Natural killer cell (primary cell): ENCODE data around the gene TGM4. TPM values are rescaled to one million over a fixed set of nuclear protein-coding genes. Genes with fewer than 3 reads are reported as not detected.

Source experiments
- ATAC-seq, 3 donors: fragments of 150-1000 bp in 2 of 3; fragments of 200-7000 bp in 1 of 3; cut with Tn5 transposase; 1 replicate in 1 of 3; 2 replicates in 2 of 3; pipeline ENCODE4 v1.10.0; 2021; ENCODE audit warnings: mild to moderate bottlenecking in 2 of 3, moderate library complexity in 2 of 3
- DNase-seq, 2 donors: peaks; one replicate each; pipeline versions ENCODE4 v3.0.0 to v3.0.0-alpha.2; 2013 to 2021; ENCODE audit warnings: mixed read lengths in 1 of 2
- H3K27ac ChIP-seq: one replicate; pipeline ENCODE4 v1.5.1; 2013; ENCODE audit warnings: mild to moderate bottlenecking, low read length
- H3K27me3 ChIP-seq: one replicate; pipeline ENCODE4 v1.6.1; 2013; ENCODE audit warnings: low read length; ENCODE audit not compliant: control insufficient read depth, insufficient read depth
- H3K36me3 ChIP-seq: one replicate; pipeline ENCODE4 v1.6.1; 2013; ENCODE audit warnings: low read length; ENCODE audit not compliant: control insufficient read depth, insufficient read depth
- H3K4me1 ChIP-seq: one replicate; pipeline ENCODE4 v1.6.1; 2013; ENCODE audit warnings: low read length; ENCODE audit not compliant: control insufficient read depth, insufficient read depth
- H3K4me3 ChIP-seq: one replicate; pipeline ENCODE4 v1.5.1; 2013; ENCODE audit warnings: low read length
- H3K9me3 ChIP-seq: one replicate; pipeline ENCODE4 v1.6.1; 2013; ENCODE audit warnings: low read length; ENCODE audit not compliant: control insufficient read depth, insufficient read depth
- H3K27ac Mint-ChIP-seq, 2 donors: one replicate each; pipeline ENCODE4 v1.8.0; 2022; ENCODE audit warnings: mild to moderate bottlenecking in 2 of 2, mixed read lengths in 2 of 2, moderate library complexity in 1 of 2
- H3K27me3 Mint-ChIP-seq, 2 donors: one replicate each; pipeline ENCODE4 v1.8.0; 2022; ENCODE audit warnings: low read depth in 2 of 2, mixed read lengths in 2 of 2
- H3K36me3 Mint-ChIP-seq: one replicate; pipeline ENCODE4 v1.8.0; 2022; ENCODE audit warnings: mixed read lengths
- H3K4me1 Mint-ChIP-seq, 2 donors: one replicate each; pipeline ENCODE4 v1.8.0; 2022; ENCODE audit warnings: mixed read lengths in 2 of 2
- H3K4me3 Mint-ChIP-seq: one replicate; pipeline ENCODE4 v1.8.0; 2022; ENCODE audit warnings: mild to moderate bottlenecking, moderate library complexity, mixed read lengths
- H3K9me3 Mint-ChIP-seq, 2 donors: one replicate each; pipeline ENCODE4 v1.8.0; 2022; ENCODE audit warnings: mixed read lengths in 2 of 2
- WGBS: methylation state at CpG from one replicate; pipeline ENCODE4 v1.1.7; 2013; ENCODE audit warnings: missing lambda C conversion rate; ENCODE audit not compliant: insufficient coverage; 5-methylcytosine and 5-hydroxymethylcytosine counted together
- intact Hi-C: fragments of 100-400 bp; cut with micrococcal nuclease; formaldehyde crosslinking; loops from one replicate; pipeline ENCODE4 v1.14.2; 2022
- total RNA-seq, 4 donors: library from RNA; stranded (reverse); fragments of 120-200 nt in 1 of 4; gene quantifications; one replicate each; pipeline versions ENCODE4 v1.2.3 to v1.2.4, GENCODE V29; 2013 to 2022
- TF ChIP-seq, protein P1 (sequence below): fragments of 200-600 bp; IDR thresholded peaks from one replicate; pipeline ENCODE4 v1.8.0; 2022; ENCODE audit warnings: antibody characterized with exemption

The TGM4 gene
- total RNA-seq, 3 donors from 2014 or later (not counting 1 experiment from before 2014, with no cell fraction given): not detected

DNA sequence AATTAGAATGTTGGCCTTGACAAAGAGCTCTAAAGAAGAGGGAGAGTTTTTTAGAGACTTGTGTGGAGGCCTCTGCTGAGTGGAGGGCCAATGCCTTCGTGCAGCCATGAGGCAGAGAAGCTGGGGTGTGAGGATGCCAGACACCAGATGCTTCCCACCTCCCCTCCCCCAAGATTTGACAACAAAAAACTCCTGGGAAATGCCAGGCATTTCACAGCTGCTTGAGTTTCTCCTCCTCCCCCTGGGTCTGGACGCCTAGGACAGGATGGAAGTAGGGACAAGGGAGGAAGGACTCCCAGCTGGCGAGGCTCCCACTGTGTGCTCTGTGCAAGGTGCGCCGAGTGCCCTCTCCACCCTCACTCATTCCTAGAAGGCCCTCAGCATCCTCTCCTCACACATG is 20.1 kb downstream of the TGM4 start:
- DNase-seq (no peak), ATAC-seq (no peak)
- Histone ChIP-seq H3K9me3 (no peaks in the 10 kb centered on the region), H3K4me1 (no peaks in the 10 kb centered on the region), H3K4me3 (no peak overlapping the region), H3K27ac (no peak overlapping the region), H3K27me3 (no peaks in the 10 kb centered on the region), H3K36me3 (no peaks in the 10 kb centered on the region)
- 60% methylated on average over 1 of the region's 5 CpGs for WGBS
- intact Hi-C loops: no loop called here
- Mint-ChIP-seq H3K27me3 (peaks cover under 1 to 4% of the 10 kb centered on the region in 2 donors), H3K36me3 (no peaks in the 10 kb centered on the region), H3K4me3 (no peak overlapping the region), H3K4me1 (no peaks in the 10 kb centered on the region), H3K27ac (no peak overlapping the region), H3K9me3 (no peaks in the 10 kb centered on the region)
- TF ChIP-seq, protein P1, sequence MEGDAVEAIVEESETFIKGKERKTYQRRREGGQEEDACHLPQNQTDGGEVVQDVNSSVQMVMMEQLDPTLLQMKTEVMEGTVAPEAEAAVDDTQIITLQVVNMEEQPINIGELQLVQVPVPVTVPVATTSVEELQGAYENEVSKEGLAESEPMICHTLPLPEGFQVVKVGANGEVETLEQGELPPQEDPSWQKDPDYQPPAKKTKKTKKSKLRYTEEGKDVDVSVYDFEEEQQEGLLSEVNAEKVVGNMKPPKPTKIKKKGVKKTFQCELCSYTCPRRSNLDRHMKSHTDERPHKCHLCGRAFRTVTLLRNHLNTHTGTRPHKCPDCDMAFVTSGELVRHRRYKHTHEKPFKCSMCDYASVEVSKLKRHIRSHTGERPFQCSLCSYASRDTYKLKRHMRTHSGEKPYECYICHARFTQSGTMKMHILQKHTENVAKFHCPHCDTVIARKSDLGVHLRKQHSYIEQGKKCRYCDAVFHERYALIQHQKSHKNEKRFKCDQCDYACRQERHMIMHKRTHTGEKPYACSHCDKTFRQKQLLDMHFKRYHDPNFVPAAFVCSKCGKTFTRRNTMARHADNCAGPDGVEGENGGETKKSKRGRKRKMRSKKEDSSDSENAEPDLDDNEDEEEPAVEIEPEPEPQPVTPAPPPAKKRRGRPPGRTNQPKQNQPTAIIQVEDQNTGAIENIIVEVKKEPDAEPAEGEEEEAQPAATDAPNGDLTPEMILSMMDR: no peak

DNA sequence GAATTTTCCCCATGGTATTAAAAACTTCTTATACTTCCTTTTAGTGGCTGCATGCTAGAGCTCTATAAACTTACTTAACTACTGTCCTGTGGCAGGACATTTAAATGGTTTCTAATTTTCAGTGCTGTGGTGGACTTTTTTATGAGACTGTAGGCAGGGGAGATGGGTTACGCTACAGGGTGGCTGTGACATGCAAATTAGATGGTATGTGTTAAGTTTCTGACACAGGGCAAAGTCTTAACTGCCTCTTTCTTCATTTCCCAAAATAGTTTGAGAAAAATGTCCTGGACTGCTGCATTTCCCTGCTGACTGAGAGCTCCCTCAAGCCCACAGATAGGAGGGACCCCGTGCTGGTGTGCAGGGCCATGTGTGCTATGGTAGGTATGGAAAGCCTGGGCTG is 22.0 kb downstream of the TGM4 start:
- no peak for DNase-seq
- Mint-ChIP-seq H3K27me3 (peaks cover 4 to 15% of the 10 kb centered on the region in 2 donors), H3K27ac (no peak overlapping the region), H3K4me3 (no peak overlapping the region), H3K36me3 (no peaks in the 10 kb centered on the region), H3K9me3 (no peaks in the 10 kb centered on the region), H3K4me1 (no peaks in the 10 kb centered on the region)
- Histone ChIP-seq H3K9me3 (no peaks in the 10 kb centered on the region), H3K27ac (no peak overlapping the region), H3K27me3 (no peaks in the 10 kb centered on the region), H3K4me1 (peaks cover 3% of the 10 kb centered on the region), H3K4me3 (no peak overlapping the region), H3K36me3 (no peaks in the 10 kb centered on the region)
- 74% methylated on average over 2 of the region's 2 CpGs for WGBS
- ATAC-seq: no peak
- intact Hi-C loops: no loop called here
- TF ChIP-seq, protein P1: no peak

DNA sequence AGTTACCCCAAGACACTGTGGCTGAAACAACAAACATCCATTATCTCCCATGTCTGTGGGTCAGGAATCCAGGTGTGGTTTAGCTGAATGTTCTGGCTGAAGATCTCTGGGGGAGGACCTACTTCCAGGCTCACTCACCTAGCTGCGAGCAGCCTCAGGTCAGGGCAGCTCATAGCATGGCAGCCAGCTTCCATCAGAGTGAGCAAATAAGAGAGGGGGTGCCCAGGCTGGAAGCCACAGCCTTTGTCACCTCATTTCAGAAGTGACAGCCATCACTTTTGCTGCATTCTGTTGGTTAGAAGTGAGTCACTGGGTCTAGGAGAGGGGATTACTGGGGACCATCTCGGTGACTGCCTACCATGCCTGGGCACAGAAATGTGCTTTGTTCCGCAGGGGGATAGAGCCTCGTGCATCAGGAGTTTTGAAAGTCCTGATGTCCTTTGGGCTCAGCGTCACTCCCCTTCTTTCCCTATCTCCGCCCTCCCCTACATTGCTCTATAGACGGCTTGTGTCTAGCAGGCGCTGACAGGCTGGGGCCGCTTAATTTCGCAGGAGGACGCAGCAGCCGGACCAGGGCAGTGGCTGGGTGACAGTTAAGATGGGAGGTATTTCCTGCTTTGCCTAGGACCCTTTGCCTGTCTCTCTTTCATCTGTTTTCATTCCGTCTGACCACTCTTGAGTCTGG is 25.4 kb downstream of the TGM4 start:
- no peaks in the 10 kb centered on the region for H3K27me3 ChIP-seq
- H3K4me3 ChIP-seq: no peak overlapping the region
- Mint-ChIP-seq H3K4me1 (no peaks in the 10 kb centered on the region), H3K27me3 (peaks cover 0 to 15% of the 10 kb centered on the region in 2 donors), H3K4me3 (no peak overlapping the region), H3K9me3 (no peaks in the 10 kb centered on the region), H3K36me3 (no peaks in the 10 kb centered on the region), H3K27ac (no peak overlapping the region)
- WGBS: 84% methylated on average over 12 of the region's 13 CpGs
- TF ChIP-seq, protein P1: no peak
- H3K27ac ChIP-seq: no peak overlapping the region
- intact Hi-C loops: no loop called here
- no peaks in the 10 kb centered on the region for H3K9me3 ChIP-seq
- peaks cover 3% of the 10 kb centered on the region for H3K4me1 ChIP-seq
- ATAC-seq (no peak), DNase-seq (no peak)
- no peaks in the 10 kb centered on the region for H3K36me3 ChIP-seq

DNA sequence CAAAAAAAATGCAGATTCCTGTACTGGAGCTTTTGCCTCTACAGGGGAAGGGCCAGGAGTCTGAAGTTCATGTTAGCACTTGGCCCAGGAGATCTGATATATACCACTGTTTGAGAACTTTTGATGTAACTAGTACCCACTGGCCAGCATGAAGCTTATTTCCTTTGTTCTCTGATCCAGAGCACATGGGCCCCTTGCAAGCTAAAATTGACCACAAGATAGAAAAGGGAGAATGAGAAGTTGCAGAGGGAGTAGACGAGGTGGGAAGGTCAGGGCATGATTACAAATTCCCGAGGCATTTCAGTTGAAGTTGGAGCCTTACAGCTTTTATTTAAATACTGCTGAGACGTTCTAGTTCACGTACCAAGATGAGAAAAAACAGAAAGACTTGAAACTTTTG is 28.2 kb downstream of the TGM4 start:
- no peak overlapping the region for H3K27ac Mint-ChIP-seq
- DNase-seq (no peak), ATAC-seq (no peak)
- no peak overlapping the region for H3K4me3 Mint-ChIP-seq
- H3K27me3 ChIP-seq: no peaks in the 10 kb centered on the region
- intact Hi-C loops: no loop called here
- no peaks in the 10 kb centered on the region for H3K9me3 ChIP-seq
- H3K27ac ChIP-seq: no peak overlapping the region
- TF ChIP-seq, protein P1: no peak
- no peak overlapping the region for H3K4me3 ChIP-seq
- WGBS: 86% methylated on average over 4 of the region's 4 CpGs
- peaks cover 0 to 26% of the 10 kb centered on the region in 2 donors for H3K27me3 Mint-ChIP-seq
- H3K4me1 ChIP-seq: peaks cover 3% of the 10 kb centered on the region
- no peaks in the 10 kb centered on the region for H3K4me1 Mint-ChIP-seq
- H3K36me3 Mint-ChIP-seq: no peaks in the 10 kb centered on the region
- no peaks in the 10 kb centered on the region for H3K36me3 ChIP-seq
- no peaks in the 10 kb centered on the region for H3K9me3 Mint-ChIP-seq
